ENCODE measurements around the gene SCP2.
"Not testable (repeated sequence)": the region's sequence is repeated elsewhere in the genome, so short reads cannot be mapped to it uniquely, and the experiment has no call there.

The SCP2 gene

GRCh38 chr1:52937433-52938182 is 10.5 kb downstream of the SCP2 start:
- ChIA-PET CTCF (no interaction called here), POLR2A (no interaction called here)
- TF ChIP-seq PKNOX1 (IDR thresholded peaks at IDR 0.05), result no peak
- TF ChIP-seq LEF1 (IDR thresholded peaks at IDR 0.05; ENCODE audit: borderline replicate concordance), result no peak
- TF ChIP-seq ZNF384 (IDR thresholded peaks at IDR 0.05), result no peak
- TF ChIP-seq HDGF (IDR thresholded peaks at IDR 0.05; ENCODE audit: borderline replicate concordance), result no peak
- TF ChIP-seq ELF4 (IDR thresholded peaks at IDR 0.05), result no peak
- TF ChIP-seq SP1 (IDR thresholded peaks at IDR 0.05), result no peak
- no peak for TF ChIP-seq ARNT (IDR thresholded peaks at IDR 0.05)
- TF ChIP-seq FOXM1 (IDR thresholded peaks at IDR 0.05; ENCODE audit: borderline replicate concordance), result no peak
- no peak for TF ChIP-seq SUZ12 (IDR thresholded peaks at IDR 0.05)
- no peak for TF ChIP-seq CTBP1 (IDR thresholded peaks at IDR 0.05; ENCODE audit: borderline replicate concordance)
- DNase-seq (ENCODE audit: extremely low spot score), result no peak

GRCh38 chr1:52938183-52938451 is 11.0 kb downstream of the SCP2 start:
- ChIA-PET POLR2A (no interaction called here), CTCF (no interaction called here)
- no peak for DNase-seq (ENCODE audit: extremely low spot score)
- TF ChIP-seq ZNF384 (IDR thresholded peaks at IDR 0.05), result no peak
- TF ChIP-seq FOXA1 (IDR thresholded peaks at IDR 0.05), result no peak
- no peak for TF ChIP-seq LEF1 (IDR thresholded peaks at IDR 0.05; ENCODE audit: borderline replicate concordance)
- TF ChIP-seq PKNOX1 (IDR thresholded peaks at IDR 0.05), result no peak
- TF ChIP-seq BHLHE40 (IDR thresholded peaks at IDR 0.05; ENCODE audit: borderline replicate concordance), result no peak
- TF ChIP-seq HDGF (IDR thresholded peaks at IDR 0.05; ENCODE audit: borderline replicate concordance), result no peak
- TF ChIP-seq TARDBP (IDR thresholded peaks at IDR 0.05), result no peak
- TF ChIP-seq ARNT (IDR thresholded peaks at IDR 0.05), result no peak
- TF ChIP-seq L3MBTL2 (conservative IDR thresholded peaks at IDR 0.05), result no peak
- no peak for TF ChIP-seq FOXK2 (IDR thresholded peaks at IDR 0.05)
- no peak for TF ChIP-seq SUZ12 (IDR thresholded peaks at IDR 0.05)

- DNase-seq (ENCODE audit: extremely low spot score), result no peak
- CTCF ChIA-PET, result interaction anchor here (0.6 kb wide), 1 partner anchor 86 kb away, joined by 3 read pairs; no protein-coding TSS in a partner anchor
- POLR2A ChIA-PET, result no interaction called here
- TF ChIP-seq L3MBTL2 (conservative IDR thresholded peaks at IDR 0.05) (no peak), ARNT (IDR thresholded peaks at IDR 0.05) (no peak), ELF4 (IDR thresholded peaks at IDR 0.05) (no peak), FOXK2 (IDR thresholded peaks at IDR 0.05) (no peak)
Measured at GRCh38 chr1:52943876-52944416, 16.9 kb downstream of the SCP2 start.

GRCh38 chr1:52944566-52944965 is 17.5 kb downstream of the SCP2 start:
- ChIA-PET CTCF (no interaction called here), POLR2A (no interaction called here)
- DNase-seq (ENCODE audit: extremely low spot score), result no peak
- TF ChIP-seq HDGF (IDR thresholded peaks at IDR 0.05; ENCODE audit: borderline replicate concordance), result no peak
- TF ChIP-seq SP1 (IDR thresholded peaks at IDR 0.05), result no peak
- no peak for TF ChIP-seq FOXA1 (IDR thresholded peaks at IDR 0.05)
- TF ChIP-seq CTBP1 (IDR thresholded peaks at IDR 0.05; ENCODE audit: borderline replicate concordance), result no peak
- TF ChIP-seq SUZ12 (IDR thresholded peaks at IDR 0.05), result no peak
- TF ChIP-seq LEF1 (IDR thresholded peaks at IDR 0.05; ENCODE audit: borderline replicate concordance), result no peak
- no peak for TF ChIP-seq FOXK2 (IDR thresholded peaks at IDR 0.05)
- no peak for TF ChIP-seq L3MBTL2 (conservative IDR thresholded peaks at IDR 0.05)
- TF ChIP-seq FOXM1 (IDR thresholded peaks at IDR 0.05; ENCODE audit: borderline replicate concordance), result no peak
- no peak for TF ChIP-seq ELF4 (IDR thresholded peaks at IDR 0.05)
- TF ChIP-seq TARDBP (IDR thresholded peaks at IDR 0.05), result no peak
- TF ChIP-seq BHLHE40 (IDR thresholded peaks at IDR 0.05; ENCODE audit: borderline replicate concordance), result no peak
- no peak for TF ChIP-seq NFRKB (IDR thresholded peaks at IDR 0.05)
- no peak for TF ChIP-seq ZNF384 (IDR thresholded peaks at IDR 0.05)
- TF ChIP-seq ARNT (IDR thresholded peaks at IDR 0.05), result no peak
- no peak for TF ChIP-seq PKNOX1 (IDR thresholded peaks at IDR 0.05)

GRCh38 chr1:52947490-52947889 is 20.4 kb downstream of the SCP2 start:
- POLR2A ChIA-PET, result interaction anchor here (0.9 to 1.2 kb wide), 3 partner anchors 26 to 544 kb away, joined by 3 to 4 read pairs (median 3); partner anchors contain the start of genes ECHDC2 and ORC1
- CTCF ChIA-PET, result interaction anchor here (0.6 kb wide), 1 partner anchor 261 kb away, joined by 7 read pairs; no protein-coding TSS in a partner anchor
- DNase-seq (ENCODE audit: extremely low spot score), result no peak
- TF ChIP-seq FOXA1 (IDR thresholded peaks at IDR 0.05), result no peak
- TF ChIP-seq FOXM1 (IDR thresholded peaks at IDR 0.05; ENCODE audit: borderline replicate concordance), result no peak
- TF ChIP-seq SP1 (IDR thresholded peaks at IDR 0.05), result no peak
- TF ChIP-seq ZNF384 (IDR thresholded peaks at IDR 0.05), result no peak
- no peak for TF ChIP-seq PKNOX1 (IDR thresholded peaks at IDR 0.05)
- no peak for TF ChIP-seq NFRKB (IDR thresholded peaks at IDR 0.05)
- no peak for TF ChIP-seq SUZ12 (IDR thresholded peaks at IDR 0.05)
- no peak for TF ChIP-seq L3MBTL2 (conservative IDR thresholded peaks at IDR 0.05)
- no peak for TF ChIP-seq HDGF (IDR thresholded peaks at IDR 0.05; ENCODE audit: borderline replicate concordance)
- TF ChIP-seq LEF1 (IDR thresholded peaks at IDR 0.05; ENCODE audit: borderline replicate concordance), result no peak
- TF ChIP-seq CTBP1 (IDR thresholded peaks at IDR 0.05; ENCODE audit: borderline replicate concordance), result no peak
- no peak for TF ChIP-seq ARNT (IDR thresholded peaks at IDR 0.05)
- no peak for TF ChIP-seq FOXK2 (IDR thresholded peaks at IDR 0.05)
- TF ChIP-seq BHLHE40 (IDR thresholded peaks at IDR 0.05; ENCODE audit: borderline replicate concordance), result no peak
- no peak for TF ChIP-seq TARDBP (IDR thresholded peaks at IDR 0.05)
- no peak for TF ChIP-seq ELF4 (IDR thresholded peaks at IDR 0.05)

- DNase-seq (ENCODE audit: extremely low spot score); CTCF ChIA-PET; POLR2A ChIA-PET: not testable (repeated sequence)
Measured at GRCh38 chr1:52949602-52950001, 22.5 kb downstream of the SCP2 start.

All from HEK293T (cell line).